Lower leg skin (tissue), 4 donors: ENCODE data around the gene LRRC26. TPM values are rescaled to one million over a fixed set of nuclear protein-coding genes. Genes with fewer than 3 reads are reported as not detected.

ENCODE experiments used
- DNase-seq, 2 donors: peaks; one replicate each; pipeline ENCODE4 v3.0.0-alpha.2; 2019; ENCODE audit warnings: low spot score in 2 of 2
- H3K4me3 ChIP-seq: fragments of 200-600 bp; sonication (generic); 2 replicates; pipeline ENCODE4 v1.5.1; 2017; ENCODE audit warnings: mild to moderate bottlenecking, low read depth; ENCODE audit not compliant: poor library complexity, severe bottlenecking
- POLR2A ChIP-seq, 2 donors: fragments of 450-650 bp; IDR thresholded peaks; one replicate each; pipeline ENCODE4 v1.6.1; 2016 to 2017; ENCODE audit warnings: antibody characterized with exemption in 2 of 2, mild to moderate bottlenecking in 1 of 2, moderate library complexity in 1 of 2
- WGBS, 2 donors: methylation state at CpG; one replicate each; pipeline ENCODE4 v1.1.5; 2018; 5-methylcytosine and 5-hydroxymethylcytosine counted together
- intact Hi-C: fragments of 100-400 bp; cut with DNase I; formaldehyde crosslinking; loops from one replicate; pipeline ENCODE4 v1.15.0; 2023; ENCODE audit warnings: low total_unique reads
- total RNA-seq, 4 donors: library from RNA; depleted of rRNA; stranded (reverse); fragments of >200 nt; gene quantifications; one replicate each; pipeline ENCODE4 v1.1.0, GENCODE V29; 2016
- TF ChIP-seq, protein P1 (sequence below), 3 donors: fragments of 450-650 bp; IDR thresholded peaks; one replicate each; pipeline ENCODE4 v1.5.1; 2016; ENCODE audit warnings: antibody characterized with exemption in 3 of 3, mild to moderate bottlenecking in 3 of 3, moderate library complexity in 2 of 3

The LRRC26 gene
- total RNA-seq, 4 donors from 2014 or later, result 4.1 to 29.0 (median 21.3) TPM

DNA sequence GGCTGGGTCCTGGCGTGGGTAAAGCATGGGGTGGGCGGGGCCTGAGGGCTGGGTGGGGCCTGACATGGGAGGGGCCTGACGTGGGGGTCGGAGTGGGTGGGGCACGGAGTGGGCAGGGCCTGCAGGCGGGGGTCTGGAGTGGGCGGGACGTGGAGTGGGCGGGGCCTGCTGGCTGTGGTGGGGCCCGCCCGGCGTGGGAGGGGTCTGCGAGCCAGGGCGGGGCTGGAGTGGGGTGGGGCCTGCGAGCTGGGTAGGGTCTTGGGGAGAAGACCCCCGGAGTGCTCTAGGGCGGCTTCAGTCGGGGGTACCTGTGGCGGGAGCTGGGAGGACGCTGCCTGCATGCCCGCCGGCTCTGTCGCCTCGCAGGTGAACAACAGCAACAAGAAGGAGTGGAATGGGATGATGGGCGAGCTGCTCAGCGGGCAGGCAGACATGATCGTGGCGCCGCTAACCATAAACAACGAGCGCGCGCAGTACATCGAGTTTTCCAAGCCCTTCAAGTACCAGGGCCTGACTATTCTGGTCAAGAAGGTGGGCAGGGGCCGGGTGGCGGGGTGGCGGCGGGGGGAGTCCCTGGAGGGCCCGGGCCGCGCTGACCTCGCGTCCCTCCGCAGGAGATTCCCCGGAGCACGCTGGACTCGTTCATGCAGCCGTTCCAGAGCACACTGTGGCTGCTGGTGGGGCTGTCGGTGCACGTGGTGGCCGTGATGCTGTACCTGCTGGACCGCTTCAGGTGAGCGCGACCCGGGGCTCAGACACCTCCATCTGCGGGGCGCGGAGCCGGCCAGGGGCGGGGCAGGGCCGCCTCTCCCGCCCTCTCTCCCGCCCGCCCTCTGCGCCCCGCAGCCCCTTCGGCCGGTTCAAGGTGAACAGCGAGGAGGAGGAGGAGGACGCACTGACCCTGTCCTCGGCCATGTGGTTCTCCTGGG is 8.0 kb downstream of the LRRC26 start:
- 4 to 7% methylated on average over 26 to 45 of the region's 71 CpGs for WGBS, 2 donors
- DNase-seq, result no peak
- intact Hi-C loops, result no loop called here
- no peak overlapping the region for H3K4me3 ChIP-seq
- TF ChIP-seq, protein P1, sequence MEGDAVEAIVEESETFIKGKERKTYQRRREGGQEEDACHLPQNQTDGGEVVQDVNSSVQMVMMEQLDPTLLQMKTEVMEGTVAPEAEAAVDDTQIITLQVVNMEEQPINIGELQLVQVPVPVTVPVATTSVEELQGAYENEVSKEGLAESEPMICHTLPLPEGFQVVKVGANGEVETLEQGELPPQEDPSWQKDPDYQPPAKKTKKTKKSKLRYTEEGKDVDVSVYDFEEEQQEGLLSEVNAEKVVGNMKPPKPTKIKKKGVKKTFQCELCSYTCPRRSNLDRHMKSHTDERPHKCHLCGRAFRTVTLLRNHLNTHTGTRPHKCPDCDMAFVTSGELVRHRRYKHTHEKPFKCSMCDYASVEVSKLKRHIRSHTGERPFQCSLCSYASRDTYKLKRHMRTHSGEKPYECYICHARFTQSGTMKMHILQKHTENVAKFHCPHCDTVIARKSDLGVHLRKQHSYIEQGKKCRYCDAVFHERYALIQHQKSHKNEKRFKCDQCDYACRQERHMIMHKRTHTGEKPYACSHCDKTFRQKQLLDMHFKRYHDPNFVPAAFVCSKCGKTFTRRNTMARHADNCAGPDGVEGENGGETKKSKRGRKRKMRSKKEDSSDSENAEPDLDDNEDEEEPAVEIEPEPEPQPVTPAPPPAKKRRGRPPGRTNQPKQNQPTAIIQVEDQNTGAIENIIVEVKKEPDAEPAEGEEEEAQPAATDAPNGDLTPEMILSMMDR (IDR thresholded peaks at IDR 0.05), result no peak
- TF ChIP-seq POLR2A (IDR thresholded peaks at IDR 0.05), result no peak

DNA sequence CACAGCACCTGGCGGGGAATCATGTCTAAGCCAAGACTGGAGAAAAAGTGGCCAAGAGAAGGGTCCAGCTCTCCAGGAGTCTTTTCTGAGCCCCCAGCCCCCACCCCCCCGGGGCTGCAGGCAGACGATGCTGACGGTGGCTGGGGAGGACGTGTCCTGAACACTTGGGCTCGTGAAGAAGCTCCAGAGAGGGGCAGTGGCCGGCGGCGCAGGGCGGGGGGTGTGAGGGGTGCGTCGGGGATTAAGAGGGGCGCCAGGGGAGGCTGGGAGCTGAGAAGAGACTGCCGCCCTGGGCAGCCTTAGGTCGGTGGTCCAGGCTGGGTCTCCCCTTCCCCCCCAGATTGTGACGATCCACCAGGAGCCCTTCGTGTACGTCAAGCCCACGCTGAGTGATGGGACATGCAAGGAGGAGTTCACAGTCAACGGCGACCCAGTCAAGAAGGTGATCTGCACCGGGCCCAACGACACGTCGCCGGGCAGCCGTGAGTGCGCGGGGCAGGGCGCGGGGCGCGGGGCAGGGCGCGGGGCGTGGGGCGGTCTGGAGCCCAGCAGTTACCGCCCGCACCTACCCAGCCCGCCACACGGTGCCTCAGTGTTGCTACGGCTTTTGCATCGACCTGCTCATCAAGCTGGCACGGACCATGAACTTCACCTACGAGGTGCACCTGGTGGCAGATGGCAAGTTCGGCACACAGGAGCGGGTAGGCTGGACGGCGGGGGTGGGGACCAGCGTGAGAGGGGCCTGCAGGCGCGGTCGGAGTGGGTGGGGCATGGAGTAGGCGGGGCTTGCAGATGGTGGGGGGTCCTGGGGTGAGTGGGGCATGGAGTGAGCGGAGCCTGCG is 8.9 kb downstream of the LRRC26 start:
- DNase-seq, result no peak
- TF ChIP-seq, protein P1 (IDR thresholded peaks at IDR 0.05), result no peak
- no peak for TF ChIP-seq POLR2A (IDR thresholded peaks at IDR 0.05)
- WGBS, 2 donors, result 30 to 34% methylated on average over 33 to 38 of the region's 56 CpGs
- H3K4me3 ChIP-seq, result no peak overlapping the region
- intact Hi-C loops, result no loop called here

- TF ChIP-seq POLR2A (IDR thresholded peaks at IDR 0.05), result no peak
- TF ChIP-seq, protein P1 (IDR thresholded peaks at IDR 0.05), result no peak
- intact Hi-C loops, result no loop called here
- no peak for DNase-seq
- H3K4me3 ChIP-seq, result no peak overlapping the region
- WGBS, 2 donors, result 44 to 60% methylated on average over 17 of the region's 17 CpGs
Measured at GRCh38 chr9:137160054-137160425, 9.8 kb downstream of the LRRC26 start.

DNA sequence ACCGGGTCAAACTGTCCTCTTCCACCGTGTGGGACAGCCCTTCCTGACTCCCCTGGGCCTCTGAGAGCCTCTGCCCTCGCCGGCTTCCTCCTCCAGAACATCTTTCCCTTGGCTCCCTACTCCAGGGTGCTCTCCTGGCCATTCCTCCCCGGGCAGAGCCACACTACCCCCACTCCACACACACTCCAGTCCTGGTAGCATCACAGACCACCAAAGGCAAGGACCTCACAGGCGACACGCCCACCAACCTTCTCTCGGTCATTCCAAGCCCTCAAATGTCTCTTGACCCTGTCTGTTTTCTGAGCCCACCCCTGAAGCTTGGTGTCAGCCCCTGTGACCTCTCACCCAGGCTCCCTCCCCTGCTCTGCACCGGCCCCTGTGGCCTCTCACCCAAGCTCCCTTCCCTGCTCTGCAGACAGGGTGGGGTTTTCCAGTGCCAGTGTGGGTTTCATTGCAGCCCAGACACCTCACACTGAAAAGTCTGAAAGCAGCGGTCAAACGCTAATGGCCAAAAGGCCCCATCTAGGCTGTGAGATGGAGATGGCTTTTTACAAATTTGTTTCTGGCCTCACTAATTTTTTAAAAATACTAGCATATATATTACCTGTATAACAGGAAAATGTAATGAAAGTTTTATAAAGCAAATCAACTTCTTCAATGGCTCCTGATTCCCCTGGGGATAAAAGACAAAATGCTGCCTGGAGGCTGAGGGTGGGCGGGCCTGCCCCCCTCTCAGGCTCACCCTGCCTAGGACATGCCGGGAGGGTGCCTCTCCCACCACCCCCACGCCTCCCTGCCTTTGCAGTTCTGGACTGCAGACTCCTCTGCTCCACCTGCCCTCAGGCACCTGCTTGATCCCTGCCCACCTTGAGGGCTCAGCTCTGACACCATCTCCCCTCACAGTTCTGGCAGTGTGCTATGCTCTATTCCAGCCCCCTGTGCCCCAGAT is 10.5 kb downstream of the LRRC26 start:
- intact Hi-C loops, result no loop called here
- TF ChIP-seq, protein P1 (IDR thresholded peaks at IDR 0.05), result no peak
- 37 to 41% methylated on average over 14 of the region's 14 CpGs for WGBS, 2 donors

GRCh38 chr9:137158625-137159024 is 11.2 kb downstream of the LRRC26 start:
- no peak overlapping the region for H3K4me3 ChIP-seq
- TF ChIP-seq, protein P1 (IDR thresholded peaks at IDR 0.05), result no peak
- TF ChIP-seq POLR2A (IDR thresholded peaks at IDR 0.05), result no peak
- DNase-seq, result no peak
- intact Hi-C loops, result no loop called here
- 14 to 33% methylated on average over 3 to 4 of the region's 4 CpGs for WGBS, 2 donors

More for the DNA sequence above, 10.5 kb downstream of the LRRC26 start:
- H3K4me3 ChIP-seq, result no peak overlapping the region
- DNase-seq, result no peak
